GM23338 (cell line): ENCODE results near the gene GPD2.

Source experiments
- CREB1 ChIP-seq: fragments of 250-450 bp; sonication (Bioruptor Pico); IDR thresholded peaks from 2 replicates; pipeline ENCODE4 v1.5.0; 2020; ENCODE audit warnings: low read depth, mild to moderate bottlenecking, moderate library complexity
- EZH2 ChIP-seq: fragments of 200-600 bp; sonication (generic); IDR thresholded peaks from one replicate; pipeline ENCODE4 v1.8.0; 2017; ENCODE audit warnings: antibody characterized with exemption, mild to moderate bottlenecking, low read depth; ENCODE audit not compliant: unreplicated experiment
- EZH2phosphoT487 ChIP-seq: fragments of 200-600 bp; sonication (generic); IDR thresholded peaks from one replicate; pipeline ENCODE4 v1.8.1; 2018; ENCODE audit warnings: antibody characterized with exemption; ENCODE audit not compliant: unreplicated experiment
- JUNB ChIP-seq: IDR thresholded peaks from one replicate; pipeline ENCODE4 v1.6.1; 2016; ENCODE audit warnings: antibody characterized with exemption; ENCODE audit not compliant: unreplicated experiment
- POLR2AphosphoS5 ChIP-seq: IDR thresholded peaks from 2 replicates; pipeline ENCODE4 v1.6.1; 2016; ENCODE audit warnings: antibody characterized with exemption, low read depth
- ZNF114 ChIP-seq: fragments of 250-450 bp; sonication (Bioruptor Pico); IDR thresholded peaks from 2 replicates; pipeline ENCODE4 v1.5.0; 2020; ENCODE audit warnings: mild to moderate bottlenecking, moderate library complexity
- TF ChIP-seq, protein P1 (sequence below): IDR thresholded peaks from 2 replicates; pipeline ENCODE4 v1.6.1; 2016; ENCODE audit warnings: antibody characterized with exemption
- TF ChIP-seq, protein P2 (sequence below), 2 experiments: fragments of 200-600 bp in 1 of 2; sonication (generic) in 1 of 2; conservative IDR thresholded peaks; 2 replicates each; pipeline versions ENCODE4 v1.5.1 to v1.6.1; 2016 to 2017; ENCODE audit warnings: antibody characterized with exemption in 2 of 2, low read depth in 2 of 2, mild to moderate bottlenecking in 2 of 2, moderate library complexity in 1 of 2
- TF ChIP-seq, protein P3 (sequence below): IDR thresholded peaks from one replicate; pipeline ENCODE4 v1.6.1; 2018; ENCODE audit warnings: antibody characterized with exemption; ENCODE audit not compliant: unreplicated experiment
- TF ChIP-seq, protein P4 (sequence below): fragments of 250-450 bp; sonication (Bioruptor Pico); IDR thresholded peaks from 2 replicates; pipeline ENCODE4 v1.5.0; 2020; ENCODE audit warnings: mild to moderate bottlenecking, moderate library complexity

DNA sequence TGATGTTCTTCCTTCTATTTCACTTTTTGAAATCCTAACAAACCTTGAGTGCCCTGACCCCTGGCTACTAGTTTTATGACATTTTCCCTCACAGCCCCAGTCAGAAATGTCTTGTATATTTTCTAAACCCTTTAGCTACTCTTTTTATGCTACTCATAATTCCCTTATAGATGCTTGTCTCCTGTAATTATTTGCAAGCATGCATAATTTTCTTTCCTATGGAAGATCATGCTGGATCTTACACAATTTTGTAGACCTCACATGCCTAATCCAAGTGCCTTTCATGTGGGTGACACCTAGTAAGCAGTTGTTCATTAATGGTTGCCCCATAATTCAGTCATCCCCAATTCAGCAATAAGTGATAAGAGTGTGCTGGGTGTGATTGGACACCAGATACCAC is 6.9 kb downstream of the GPD2 start:
- TF ChIP-seq EZH2, result no peak
- TF ChIP-seq, protein P1, sequence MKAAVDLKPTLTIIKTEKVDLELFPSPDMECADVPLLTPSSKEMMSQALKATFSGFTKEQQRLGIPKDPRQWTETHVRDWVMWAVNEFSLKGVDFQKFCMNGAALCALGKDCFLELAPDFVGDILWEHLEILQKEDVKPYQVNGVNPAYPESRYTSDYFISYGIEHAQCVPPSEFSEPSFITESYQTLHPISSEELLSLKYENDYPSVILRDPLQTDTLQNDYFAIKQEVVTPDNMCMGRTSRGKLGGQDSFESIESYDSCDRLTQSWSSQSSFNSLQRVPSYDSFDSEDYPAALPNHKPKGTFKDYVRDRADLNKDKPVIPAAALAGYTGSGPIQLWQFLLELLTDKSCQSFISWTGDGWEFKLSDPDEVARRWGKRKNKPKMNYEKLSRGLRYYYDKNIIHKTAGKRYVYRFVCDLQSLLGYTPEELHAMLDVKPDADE, result no peak
- TF ChIP-seq, protein P2, sequence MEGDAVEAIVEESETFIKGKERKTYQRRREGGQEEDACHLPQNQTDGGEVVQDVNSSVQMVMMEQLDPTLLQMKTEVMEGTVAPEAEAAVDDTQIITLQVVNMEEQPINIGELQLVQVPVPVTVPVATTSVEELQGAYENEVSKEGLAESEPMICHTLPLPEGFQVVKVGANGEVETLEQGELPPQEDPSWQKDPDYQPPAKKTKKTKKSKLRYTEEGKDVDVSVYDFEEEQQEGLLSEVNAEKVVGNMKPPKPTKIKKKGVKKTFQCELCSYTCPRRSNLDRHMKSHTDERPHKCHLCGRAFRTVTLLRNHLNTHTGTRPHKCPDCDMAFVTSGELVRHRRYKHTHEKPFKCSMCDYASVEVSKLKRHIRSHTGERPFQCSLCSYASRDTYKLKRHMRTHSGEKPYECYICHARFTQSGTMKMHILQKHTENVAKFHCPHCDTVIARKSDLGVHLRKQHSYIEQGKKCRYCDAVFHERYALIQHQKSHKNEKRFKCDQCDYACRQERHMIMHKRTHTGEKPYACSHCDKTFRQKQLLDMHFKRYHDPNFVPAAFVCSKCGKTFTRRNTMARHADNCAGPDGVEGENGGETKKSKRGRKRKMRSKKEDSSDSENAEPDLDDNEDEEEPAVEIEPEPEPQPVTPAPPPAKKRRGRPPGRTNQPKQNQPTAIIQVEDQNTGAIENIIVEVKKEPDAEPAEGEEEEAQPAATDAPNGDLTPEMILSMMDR (conservative IDR thresholded peaks at IDR 0.05; ENCODE audit: low read depth in 2 of 2), result no peak
- no peak for TF ChIP-seq POLR2AphosphoS5
- TF ChIP-seq, protein P3, sequence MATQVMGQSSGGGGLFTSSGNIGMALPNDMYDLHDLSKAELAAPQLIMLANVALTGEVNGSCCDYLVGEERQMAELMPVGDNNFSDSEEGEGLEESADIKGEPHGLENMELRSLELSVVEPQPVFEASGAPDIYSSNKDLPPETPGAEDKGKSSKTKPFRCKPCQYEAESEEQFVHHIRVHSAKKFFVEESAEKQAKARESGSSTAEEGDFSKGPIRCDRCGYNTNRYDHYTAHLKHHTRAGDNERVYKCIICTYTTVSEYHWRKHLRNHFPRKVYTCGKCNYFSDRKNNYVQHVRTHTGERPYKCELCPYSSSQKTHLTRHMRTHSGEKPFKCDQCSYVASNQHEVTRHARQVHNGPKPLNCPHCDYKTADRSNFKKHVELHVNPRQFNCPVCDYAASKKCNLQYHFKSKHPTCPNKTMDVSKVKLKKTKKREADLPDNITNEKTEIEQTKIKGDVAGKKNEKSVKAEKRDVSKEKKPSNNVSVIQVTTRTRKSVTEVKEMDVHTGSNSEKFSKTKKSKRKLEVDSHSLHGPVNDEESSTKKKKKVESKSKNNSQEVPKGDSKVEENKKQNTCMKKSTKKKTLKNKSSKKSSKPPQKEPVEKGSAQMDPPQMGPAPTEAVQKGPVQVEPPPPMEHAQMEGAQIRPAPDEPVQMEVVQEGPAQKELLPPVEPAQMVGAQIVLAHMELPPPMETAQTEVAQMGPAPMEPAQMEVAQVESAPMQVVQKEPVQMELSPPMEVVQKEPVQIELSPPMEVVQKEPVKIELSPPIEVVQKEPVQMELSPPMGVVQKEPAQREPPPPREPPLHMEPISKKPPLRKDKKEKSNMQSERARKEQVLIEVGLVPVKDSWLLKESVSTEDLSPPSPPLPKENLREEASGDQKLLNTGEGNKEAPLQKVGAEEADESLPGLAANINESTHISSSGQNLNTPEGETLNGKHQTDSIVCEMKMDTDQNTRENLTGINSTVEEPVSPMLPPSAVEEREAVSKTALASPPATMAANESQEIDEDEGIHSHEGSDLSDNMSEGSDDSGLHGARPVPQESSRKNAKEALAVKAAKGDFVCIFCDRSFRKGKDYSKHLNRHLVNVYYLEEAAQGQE, result no peak
- no peak for TF ChIP-seq JUNB
- TF ChIP-seq EZH2phosphoT487, result no peak
- TF ChIP-seq CREB1 (CRISPR knock-in tag), result no peak
- no peak for TF ChIP-seq ZNF114 (CRISPR knock-in tag)
- TF ChIP-seq, protein P4, sequence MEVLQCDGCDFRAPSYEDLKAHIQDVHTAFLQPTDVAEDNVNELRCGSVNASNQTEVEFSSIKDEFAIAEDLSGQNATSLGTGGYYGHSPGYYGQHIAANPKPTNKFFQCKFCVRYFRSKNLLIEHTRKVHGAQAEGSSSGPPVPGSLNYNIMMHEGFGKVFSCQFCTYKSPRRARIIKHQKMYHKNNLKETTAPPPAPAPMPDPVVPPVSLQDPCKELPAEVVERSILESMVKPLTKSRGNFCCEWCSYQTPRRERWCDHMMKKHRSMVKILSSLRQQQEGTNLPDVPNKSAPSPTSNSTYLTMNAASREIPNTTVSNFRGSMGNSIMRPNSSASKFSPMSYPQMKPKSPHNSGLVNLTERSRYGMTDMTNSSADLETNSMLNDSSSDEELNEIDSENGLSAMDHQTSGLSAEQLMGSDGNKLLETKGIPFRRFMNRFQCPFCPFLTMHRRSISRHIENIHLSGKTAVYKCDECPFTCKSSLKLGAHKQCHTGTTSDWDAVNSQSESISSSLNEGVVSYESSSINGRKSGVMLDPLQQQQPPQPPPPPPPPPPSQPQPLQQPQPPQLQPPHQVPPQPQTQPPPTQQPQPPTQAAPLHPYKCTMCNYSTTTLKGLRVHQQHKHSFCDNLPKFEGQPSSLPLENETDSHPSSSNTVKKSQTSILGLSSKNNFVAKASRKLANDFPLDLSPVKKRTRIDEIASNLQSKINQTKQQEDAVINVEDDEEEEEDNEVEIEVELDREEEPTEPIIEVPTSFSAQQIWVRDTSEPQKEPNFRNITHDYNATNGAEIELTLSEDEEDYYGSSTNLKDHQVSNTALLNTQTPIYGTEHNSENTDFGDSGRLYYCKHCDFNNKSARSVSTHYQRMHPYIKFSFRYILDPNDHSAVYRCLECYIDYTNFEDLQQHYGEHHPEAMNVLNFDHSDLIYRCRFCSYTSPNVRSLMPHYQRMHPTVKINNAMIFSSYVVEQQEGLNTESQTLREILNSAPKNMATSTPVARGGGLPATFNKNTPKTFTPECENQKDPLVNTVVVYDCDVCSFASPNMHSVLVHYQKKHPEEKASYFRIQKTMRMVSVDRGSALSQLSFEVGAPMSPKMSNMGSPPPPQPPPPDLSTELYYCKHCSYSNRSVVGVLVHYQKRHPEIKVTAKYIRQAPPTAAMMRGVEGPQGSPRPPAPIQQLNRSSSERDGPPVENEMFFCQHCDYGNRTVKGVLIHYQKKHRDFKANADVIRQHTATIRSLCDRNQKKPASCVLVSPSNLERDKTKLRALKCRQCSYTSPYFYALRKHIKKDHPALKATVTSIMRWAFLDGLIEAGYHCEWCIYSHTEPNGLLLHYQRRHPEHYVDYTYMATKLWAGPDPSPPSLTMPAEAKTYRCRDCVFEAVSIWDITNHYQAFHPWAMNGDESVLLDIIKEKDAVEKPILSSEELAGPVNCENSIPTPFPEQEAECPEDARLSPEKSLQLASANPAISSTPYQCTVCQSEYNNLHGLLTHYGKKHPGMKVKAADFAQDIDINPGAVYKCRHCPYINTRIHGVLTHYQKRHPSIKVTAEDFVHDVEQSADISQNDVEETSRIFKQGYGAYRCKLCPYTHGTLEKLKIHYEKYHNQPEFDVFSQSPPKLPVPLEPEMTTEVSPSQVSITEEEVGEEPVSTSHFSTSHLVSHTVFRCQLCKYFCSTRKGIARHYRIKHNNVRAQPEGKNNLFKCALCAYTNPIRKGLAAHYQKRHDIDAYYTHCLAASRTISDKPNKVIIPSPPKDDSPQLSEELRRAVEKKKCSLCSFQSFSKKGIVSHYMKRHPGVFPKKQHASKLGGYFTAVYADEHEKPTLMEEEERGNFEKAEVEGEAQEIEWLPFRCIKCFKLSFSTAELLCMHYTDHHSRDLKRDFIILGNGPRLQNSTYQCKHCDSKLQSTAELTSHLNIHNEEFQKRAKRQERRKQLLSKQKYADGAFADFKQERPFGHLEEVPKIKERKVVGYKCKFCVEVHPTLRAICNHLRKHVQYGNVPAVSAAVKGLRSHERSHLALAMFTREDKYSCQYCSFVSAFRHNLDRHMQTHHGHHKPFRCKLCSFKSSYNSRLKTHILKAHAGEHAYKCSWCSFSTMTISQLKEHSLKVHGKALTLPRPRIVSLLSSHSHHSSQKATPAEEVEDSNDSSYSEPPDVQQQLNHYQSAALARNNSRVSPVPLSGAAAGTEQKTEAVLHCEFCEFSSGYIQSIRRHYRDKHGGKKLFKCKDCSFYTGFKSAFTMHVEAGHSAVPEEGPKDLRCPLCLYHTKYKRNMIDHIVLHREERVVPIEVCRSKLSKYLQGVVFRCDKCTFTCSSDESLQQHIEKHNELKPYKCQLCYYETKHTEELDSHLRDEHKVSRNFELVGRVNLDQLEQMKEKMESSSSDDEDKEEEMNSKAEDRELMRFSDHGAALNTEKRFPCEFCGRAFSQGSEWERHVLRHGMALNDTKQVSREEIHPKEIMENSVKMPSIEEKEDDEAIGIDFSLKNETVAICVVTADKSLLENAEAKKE (CRISPR knock-in tag), result no peak
